ENCODE measurements around the gene EBF4. TPM values are rescaled to one million over a fixed set of nuclear protein-coding genes. Genes with fewer than 3 reads are reported as not detected.

EBF4 gene
- total RNA-seq, 2 experiments from 2014 or later: 0.27 to 0.64 TPM

DNA sequence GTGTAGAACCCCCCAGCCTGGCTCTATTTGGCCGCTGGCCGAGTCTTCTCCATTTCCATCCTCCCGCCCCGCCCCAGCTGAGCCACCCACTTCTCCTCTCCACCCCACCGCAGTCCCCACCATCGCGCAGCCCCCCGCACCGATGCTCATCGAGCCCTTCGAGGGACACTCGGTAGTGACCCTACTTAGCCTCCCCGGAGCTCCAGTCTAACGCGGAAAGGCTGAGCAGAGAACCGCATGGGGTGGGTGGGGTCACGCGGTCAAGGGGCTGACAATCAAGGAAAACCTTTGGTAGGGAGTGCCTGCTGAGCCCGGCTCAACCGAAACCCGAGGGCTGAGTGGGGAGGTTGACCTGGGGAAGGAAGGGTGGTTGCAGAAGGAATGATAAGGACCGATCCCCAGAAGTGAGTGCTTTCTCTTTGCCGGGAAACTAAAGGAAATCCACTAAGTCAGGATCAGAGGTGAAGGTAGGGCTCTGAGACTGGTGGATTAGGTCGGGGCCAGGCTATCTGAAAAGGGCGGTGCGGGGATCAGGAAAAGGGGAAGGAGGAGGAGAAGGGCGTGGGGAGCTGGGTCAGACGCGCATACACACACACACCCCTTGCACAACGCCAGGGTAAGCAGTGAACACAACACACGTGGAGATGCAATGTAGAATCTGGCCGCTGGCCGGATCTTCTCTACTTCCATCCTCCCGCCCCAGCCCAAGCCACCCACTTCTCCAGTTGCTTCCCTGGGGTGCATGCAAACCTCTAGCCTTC, 58.1 kb downstream of the EBF4 start:
- Mint-ChIP-seq H3K27ac (no peak overlapping the region), H3K36me3 (ENCODE audit: low read depth) (no peaks in the 10 kb centered on the region), H3K9me3 (no peaks in the 10 kb centered on the region), H3K4me1 (peaks cover 19% of the 10 kb centered on the region), H3K4me3 (peak overlapping the region; percentile 29), H3K27me3 (peaks cover 65% of the 10 kb centered on the region)
- ChIA-PET POLR2A (no interaction called here), CTCF (interaction anchor here (1.3 to 1.4 kb wide), 2 partner anchors 9 to 62 kb away, joined by 3 to 5 read pairs; no protein-coding TSS in a partner anchor)
- DNase-seq: peak; percentile 11

DNA sequence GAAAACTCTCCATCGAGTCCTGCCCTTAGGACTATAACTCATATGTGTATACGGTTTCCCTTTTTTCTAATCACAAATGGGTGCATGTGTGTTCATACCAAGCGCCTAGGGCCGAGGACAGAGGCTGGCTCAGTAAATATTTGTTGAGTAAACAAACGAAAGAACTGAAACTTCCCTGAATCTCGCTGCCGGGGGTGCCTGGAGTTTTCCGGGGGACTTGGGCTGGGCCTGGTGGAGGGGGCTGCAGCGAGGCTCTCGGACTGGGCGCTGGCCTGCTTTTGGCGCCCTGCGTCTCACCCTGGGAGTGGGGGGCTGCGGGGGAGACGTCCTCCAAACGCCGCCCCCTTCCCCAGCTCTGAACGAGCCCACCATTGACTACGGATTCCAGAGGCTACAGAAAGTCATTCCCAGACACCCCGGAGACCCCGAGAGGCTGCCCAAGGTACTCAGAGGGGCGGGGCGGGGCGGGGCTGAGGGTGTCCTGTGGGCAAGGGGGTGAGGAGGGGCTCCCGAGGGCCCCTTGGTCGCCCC, 58.8 kb downstream of the EBF4 start:
- H3K36me3 Mint-ChIP-seq (ENCODE audit: low read depth): no peaks in the 10 kb centered on the region
- no peak overlapping the region for H3K27ac Mint-ChIP-seq
- H3K4me1 Mint-ChIP-seq: peaks cover 19% of the 10 kb centered on the region
- DNase-seq: peak; percentile 5
- ChIA-PET CTCF (interaction anchor here (1.0 to 2.0 kb wide), 5 partner anchors 8 to 60 kb away, joined by 3 to 7 read pairs (median 5); no protein-coding TSS in a partner anchor), POLR2A (no interaction called here)
- no peak overlapping the region for H3K4me3 Mint-ChIP-seq
- H3K9me3 Mint-ChIP-seq: no peaks in the 10 kb centered on the region
- peaks cover 62% of the 10 kb centered on the region for H3K27me3 Mint-ChIP-seq

DNA sequence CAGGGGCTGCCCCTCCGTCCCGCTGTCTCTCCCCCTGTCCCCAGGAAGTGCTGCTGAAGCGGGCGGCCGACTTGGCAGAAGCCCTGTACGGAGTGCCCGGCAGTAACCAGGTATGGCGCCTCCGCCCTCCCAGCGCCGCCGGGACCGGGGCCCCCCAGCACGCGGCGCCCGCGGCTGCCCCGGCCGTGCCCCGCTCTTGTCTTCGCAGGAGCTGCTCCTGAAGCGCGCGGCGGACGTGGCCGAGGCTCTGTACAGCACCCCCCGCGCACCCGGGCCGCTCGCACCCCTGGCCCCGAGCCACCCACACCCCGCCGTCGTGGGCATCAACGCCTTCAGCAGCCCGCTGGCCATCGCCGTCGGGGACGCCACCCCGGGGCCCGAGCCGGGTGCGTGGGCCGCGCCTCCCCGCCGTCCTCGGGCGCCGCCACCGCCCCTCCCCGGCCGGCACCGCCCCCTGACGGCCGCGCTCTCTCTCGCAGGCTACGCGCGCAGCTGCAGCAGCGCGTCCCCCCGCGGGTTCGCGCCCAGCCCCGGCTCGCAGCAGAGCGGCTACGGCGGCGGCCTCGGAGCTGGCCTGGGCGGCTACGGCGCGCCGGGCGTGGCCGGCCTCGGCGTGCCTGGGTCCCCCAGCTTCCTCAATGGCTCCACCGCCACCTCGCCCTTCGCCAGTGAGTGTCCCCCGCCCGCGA, 59.4 kb downstream of the EBF4 start:
- no peak overlapping the region for H3K4me3 Mint-ChIP-seq

DNA sequence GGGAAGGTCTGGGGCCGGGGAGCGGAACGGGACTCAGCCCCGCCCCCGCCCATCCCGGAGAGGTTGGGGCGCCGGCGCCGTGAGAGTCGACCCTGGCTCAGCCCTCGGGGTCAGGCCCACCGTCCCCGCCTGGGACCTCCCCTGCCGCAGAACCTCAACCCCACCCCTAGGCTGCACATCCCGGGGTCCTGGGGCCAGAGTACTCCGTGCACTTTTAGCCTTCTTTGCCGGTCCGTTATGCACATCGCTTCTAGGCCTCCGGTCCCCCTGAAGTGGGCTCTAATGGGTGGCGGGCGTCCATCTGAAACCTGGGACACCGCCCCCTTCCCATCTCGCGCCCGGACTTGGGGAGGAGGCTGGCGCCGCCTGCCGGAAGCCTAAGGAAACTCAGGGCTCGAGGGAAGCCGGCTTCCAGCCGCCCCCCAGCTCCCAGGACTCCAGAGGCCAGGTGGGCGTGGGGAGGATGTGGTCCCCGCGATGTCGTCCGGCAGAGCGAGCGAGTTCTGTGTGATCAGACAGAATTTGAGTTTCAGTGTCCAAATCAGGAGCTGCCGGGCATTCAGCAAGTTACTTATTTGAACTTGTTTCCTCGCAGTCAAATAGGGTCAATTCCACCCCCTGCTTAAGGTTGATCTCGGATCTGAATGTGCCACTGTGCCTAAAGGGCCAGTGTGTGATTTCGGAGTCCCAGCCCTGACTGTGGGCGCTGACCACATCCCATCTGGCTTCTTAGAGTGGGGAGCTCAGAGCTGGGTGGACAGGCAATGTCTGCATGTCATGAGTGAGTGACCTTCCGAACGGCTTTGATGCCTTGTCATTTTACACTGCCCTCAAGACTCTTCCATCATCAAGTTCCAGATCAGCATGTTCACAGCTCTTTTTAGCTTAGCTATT, 60.2 kb downstream of the EBF4 start:
- POLR2A ChIA-PET: interaction anchor here (0.7 kb wide), 1 partner anchor 9 kb away, joined by 3 read pairs; no protein-coding TSS in a partner anchor
- Mint-ChIP-seq H3K27me3 (peaks cover 60% of the 10 kb centered on the region), H3K4me3 (peak overlapping the region; percentile 71), H3K27ac (peak overlapping the region; percentile 62), H3K36me3 (ENCODE audit: low read depth) (no peaks in the 10 kb centered on the region), H3K9me3 (no peaks in the 10 kb centered on the region), H3K4me1 (peaks cover 19% of the 10 kb centered on the region)
- CTCF ChIA-PET: interaction anchor here (0.7 to 4.1 kb wide), 15 partner anchors 9 to 99 kb away, joined by 3 to 16 read pairs (median 3); no protein-coding TSS in a partner anchor
- peak; percentile 42 for DNase-seq

More for the DNA sequence above, 59.4 kb downstream of the EBF4 start:
- peaks cover 19% of the 10 kb centered on the region for H3K4me1 Mint-ChIP-seq
- peak; percentile 43 for DNase-seq
- H3K9me3 Mint-ChIP-seq: no peaks in the 10 kb centered on the region
- no peak overlapping the region for H3K27ac Mint-ChIP-seq
- no peaks in the 10 kb centered on the region for H3K36me3 Mint-ChIP-seq (ENCODE audit: low read depth)
- H3K27me3 Mint-ChIP-seq: peaks cover 62% of the 10 kb centered on the region
- ChIA-PET CTCF (interaction anchor here (1.0 to 4.1 kb wide), 9 partner anchors 8 to 99 kb away, joined by 3 to 16 read pairs (median 5); no protein-coding TSS in a partner anchor), POLR2A (interaction anchor here (0.7 kb wide), 1 partner anchor 8 kb away, joined by 3 read pairs; no protein-coding TSS in a partner anchor)

DNA sequence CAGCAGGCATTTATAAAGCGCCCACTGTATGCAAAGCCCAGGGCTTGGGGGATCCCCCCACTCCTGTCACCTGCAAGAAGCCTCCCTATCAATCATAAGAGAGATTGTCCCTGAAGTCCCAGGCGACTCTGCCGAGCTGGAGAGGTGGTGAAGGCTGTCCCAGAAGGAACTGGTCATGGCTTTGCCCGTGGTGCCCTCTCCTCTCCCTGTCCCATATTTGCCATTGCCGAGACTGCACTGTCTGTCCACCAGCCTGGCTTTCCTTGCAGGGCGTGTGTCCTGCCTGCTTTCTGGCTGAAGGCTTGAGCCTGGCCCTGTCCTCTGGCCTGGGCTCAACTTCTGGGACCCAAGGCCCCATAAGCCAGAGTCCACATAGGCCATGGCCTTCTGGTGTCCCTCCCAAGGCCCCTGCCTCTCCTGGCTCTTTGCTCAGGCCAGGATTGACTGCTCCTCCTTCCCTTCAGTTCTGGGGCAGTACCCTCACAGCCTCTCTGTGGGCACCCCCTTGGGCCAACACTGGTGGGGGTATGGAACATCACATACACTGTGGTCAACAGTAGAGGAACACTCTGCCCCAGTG, 61.0 kb downstream of the EBF4 start:
- DNase-seq: no peak
- ChIA-PET POLR2A (no interaction called here), CTCF (interaction anchor here (0.7 to 4.1 kb wide), 13 partner anchors 10 to 98 kb away, joined by 3 to 16 read pairs (median 3); no protein-coding TSS in a partner anchor)
- Mint-ChIP-seq H3K4me1 (peaks cover 19% of the 10 kb centered on the region), H3K27ac (no peak overlapping the region), H3K27me3 (peaks cover 55% of the 10 kb centered on the region), H3K9me3 (no peaks in the 10 kb centered on the region), H3K4me3 (peak overlapping the region; percentile 37), H3K36me3 (ENCODE audit: low read depth) (no peaks in the 10 kb centered on the region)

DNA sequence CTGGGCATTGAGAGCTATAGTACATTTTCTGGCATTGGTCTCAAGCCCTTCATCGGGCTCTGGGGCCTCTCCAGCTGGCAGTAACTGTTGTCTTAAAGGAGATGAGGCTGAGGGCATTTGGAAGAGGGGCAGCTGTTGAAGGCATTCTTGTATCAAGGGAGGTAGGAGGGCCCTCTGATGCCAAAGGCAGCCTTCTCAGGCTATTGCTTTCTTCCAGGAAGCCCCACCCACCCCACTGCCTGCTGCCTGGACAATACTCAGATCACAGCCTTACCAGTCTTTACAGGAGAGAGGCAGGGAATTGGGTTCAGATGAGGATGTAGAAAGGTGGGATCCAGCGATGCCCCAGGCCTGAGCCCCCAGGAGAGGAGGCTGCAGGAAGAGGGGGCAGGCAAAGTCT, 61.8 kb downstream of the EBF4 start:
- CTCF ChIA-PET: interaction anchor here (1.1 to 4.1 kb wide), 2 partner anchors 13 to 46 kb away, joined by 3 to 16 read pairs; partner anchors contain the start of gene CPXM1
- Mint-ChIP-seq H3K36me3 (ENCODE audit: low read depth) (no peaks in the 10 kb centered on the region), H3K4me1 (peaks cover 19% of the 10 kb centered on the region), H3K27ac (no peak overlapping the region), H3K9me3 (no peaks in the 10 kb centered on the region), H3K4me3 (no peak overlapping the region), H3K27me3 (peaks cover 55% of the 10 kb centered on the region)
- DNase-seq: no peak
- POLR2A ChIA-PET: no interaction called here

DNA sequence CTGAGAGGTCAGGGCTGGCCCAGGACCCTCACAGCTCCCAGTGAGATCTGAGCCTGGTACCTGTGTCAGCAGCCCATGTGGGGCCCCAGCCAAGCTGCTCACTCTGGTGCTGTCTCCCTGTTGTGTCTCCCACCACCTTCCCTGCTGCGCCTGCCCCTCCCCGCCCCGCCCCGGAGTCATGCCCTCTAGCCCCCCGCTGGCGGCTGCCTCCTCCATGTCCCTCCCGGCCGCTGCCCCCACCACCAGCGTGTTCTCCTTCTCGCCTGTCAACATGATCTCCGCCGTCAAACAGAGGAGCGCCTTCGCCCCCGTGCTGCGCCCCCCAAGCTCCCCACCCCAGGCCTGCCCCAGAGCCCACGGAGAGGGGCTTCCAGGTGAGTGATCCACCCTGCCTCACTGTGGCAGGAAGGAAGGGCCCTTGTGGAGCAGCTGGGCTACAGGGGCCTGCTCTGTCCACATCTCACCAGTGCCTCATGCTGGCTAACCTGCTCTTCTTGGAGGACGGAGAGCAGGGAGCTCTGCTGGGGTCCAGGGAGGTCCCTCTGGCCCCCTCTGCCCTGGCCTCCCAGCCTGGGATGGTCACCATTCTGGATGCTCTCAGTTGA, 63.0 kb downstream of the EBF4 start:
- no peaks in the 10 kb centered on the region for H3K36me3 Mint-ChIP-seq (ENCODE audit: low read depth)
- H3K9me3 Mint-ChIP-seq: no peaks in the 10 kb centered on the region
- H3K4me1 Mint-ChIP-seq: peaks cover 15% of the 10 kb centered on the region
- POLR2A ChIA-PET: no interaction called here
- CTCF ChIA-PET: interaction anchor here (1.0 to 4.1 kb wide), 2 partner anchors 14 to 26 kb away, joined by 5 to 16 read pairs; no protein-coding TSS in a partner anchor
- DNase-seq: no peak
- no peak overlapping the region for H3K4me3 Mint-ChIP-seq
- H3K27me3 Mint-ChIP-seq: peaks cover 46% of the 10 kb centered on the region
- no peak overlapping the region for H3K27ac Mint-ChIP-seq

DNA sequence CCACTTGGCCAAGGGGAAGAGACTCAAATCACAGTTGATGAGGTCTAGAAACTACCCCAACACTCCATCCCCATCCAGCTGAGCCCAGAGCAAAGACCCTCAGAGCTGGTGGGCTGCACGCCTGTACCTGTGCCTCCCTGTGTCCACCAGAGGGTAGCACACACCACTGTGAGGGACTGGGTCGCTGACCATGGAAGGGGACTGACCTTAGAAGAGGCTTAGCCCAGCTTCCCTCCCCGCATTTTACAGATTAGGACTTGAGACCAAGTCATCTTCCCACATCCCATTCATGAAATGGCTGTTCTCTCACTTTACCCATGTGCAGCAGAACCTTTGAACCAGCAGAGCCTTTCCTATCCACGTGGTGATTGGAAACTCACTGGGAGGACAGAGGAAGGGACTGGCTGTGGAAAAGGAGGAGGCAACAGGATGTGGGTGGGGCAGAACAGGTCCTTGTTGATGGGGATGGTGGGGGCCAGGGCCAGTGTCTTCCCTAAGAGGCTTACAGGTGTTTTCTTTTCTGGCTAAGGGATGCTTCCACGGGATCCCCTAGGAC, 63.6 kb downstream of the EBF4 start:
- Mint-ChIP-seq H3K27ac (no peak overlapping the region), H3K9me3 (no peaks in the 10 kb centered on the region), H3K36me3 (ENCODE audit: low read depth) (no peaks in the 10 kb centered on the region), H3K4me1 (peaks cover 10% of the 10 kb centered on the region), H3K27me3 (peaks cover 40% of the 10 kb centered on the region), H3K4me3 (no peak overlapping the region)
- POLR2A ChIA-PET: no interaction called here
- CTCF ChIA-PET: interaction anchor here (1.0 kb wide), 1 partner anchor 27 kb away, joined by 5 read pairs; no protein-coding TSS in a partner anchor
- no peak for DNase-seq

DNA sequence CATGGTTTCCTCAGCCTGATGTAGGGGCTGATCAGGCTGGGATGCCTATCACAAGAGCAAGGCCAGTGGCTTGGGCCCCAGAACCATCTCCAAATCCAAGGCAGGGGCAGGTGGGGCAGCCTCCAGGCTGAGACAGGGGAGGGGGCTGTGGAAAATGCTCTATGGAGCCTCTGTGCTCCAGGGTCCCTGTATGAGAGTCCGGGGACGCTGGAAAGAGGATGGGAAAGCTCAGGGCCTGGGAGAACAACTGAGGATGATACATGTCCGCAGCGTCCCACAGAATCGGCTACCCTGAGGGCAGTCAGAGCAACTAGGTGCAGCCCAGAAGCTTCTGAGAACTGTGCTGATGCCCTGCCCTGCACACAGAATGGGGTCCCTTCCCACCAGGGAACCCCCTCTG, 64.4 kb downstream of the EBF4 start:
- Mint-ChIP-seq H3K4me1 (peaks cover 7% of the 10 kb centered on the region), H3K4me3 (no peak overlapping the region), H3K27me3 (peaks cover 36% of the 10 kb centered on the region), H3K36me3 (ENCODE audit: low read depth) (no peaks in the 10 kb centered on the region), H3K27ac (no peak overlapping the region), H3K9me3 (no peaks in the 10 kb centered on the region)
- ChIA-PET CTCF (interaction anchor here (1.2 kb wide), 1 partner anchor 68 kb away, joined by 3 read pairs; no protein-coding TSS in a partner anchor), POLR2A (no interaction called here)
- DNase-seq: no peak

DNA sequence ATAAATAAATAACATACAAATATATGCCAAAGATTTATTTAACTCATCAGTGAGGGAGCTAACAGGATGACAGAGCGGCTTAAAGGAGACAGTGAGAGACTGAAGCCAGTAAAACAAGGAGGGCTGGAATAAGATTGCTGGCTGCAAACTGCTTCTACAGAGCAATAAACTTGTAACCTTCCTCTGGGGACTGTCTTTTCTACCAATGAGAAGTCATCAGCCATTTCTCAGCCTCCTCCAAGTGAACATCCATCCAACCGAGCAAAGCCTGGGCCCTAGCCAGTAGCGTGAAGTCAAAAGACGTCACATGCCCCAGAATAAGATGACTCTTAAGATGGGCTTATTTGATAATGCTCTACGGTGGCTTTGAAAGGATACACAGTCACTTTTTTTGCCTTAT, 65.4 kb downstream of the EBF4 start:
- Mint-ChIP-seq H3K9me3 (no peaks in the 10 kb centered on the region), H3K4me1 (peaks cover 5% of the 10 kb centered on the region), H3K4me3 (no peak overlapping the region), H3K27ac (no peak overlapping the region), H3K36me3 (ENCODE audit: low read depth) (no peaks in the 10 kb centered on the region), H3K27me3 (peaks cover 32% of the 10 kb centered on the region)
- ChIA-PET CTCF (interaction anchor here (1.2 kb wide), 1 partner anchor 69 kb away, joined by 3 read pairs; no protein-coding TSS in a partner anchor), POLR2A (no interaction called here)
- no peak for DNase-seq

DNA sequence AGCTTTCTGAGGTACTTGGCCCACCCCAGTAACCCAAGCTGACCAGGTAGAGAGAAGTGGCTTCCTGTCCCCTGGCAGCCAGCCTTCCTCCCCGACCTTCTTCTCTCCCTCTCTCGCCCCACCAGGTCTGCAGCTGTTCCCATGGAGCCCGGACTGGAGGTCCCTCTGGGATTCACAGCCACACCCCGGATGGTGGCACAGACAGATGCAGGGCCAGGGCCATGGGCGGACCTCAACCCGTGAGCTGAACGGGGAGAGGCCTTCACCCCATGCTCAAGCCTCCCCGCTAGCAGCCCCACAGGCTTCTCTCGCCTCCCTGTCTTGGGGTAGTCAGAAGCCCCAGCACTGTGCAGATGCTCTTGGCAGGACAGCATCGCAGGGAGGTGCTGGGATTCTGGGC, 66.6 kb downstream of the EBF4 start:
- Mint-ChIP-seq H3K9me3 (no peaks in the 10 kb centered on the region), H3K4me3 (no peak overlapping the region), H3K27ac (no peak overlapping the region), H3K4me1 (no peaks in the 10 kb centered on the region), H3K36me3 (ENCODE audit: low read depth) (no peaks in the 10 kb centered on the region), H3K27me3 (peaks cover 26% of the 10 kb centered on the region)
- DNase-seq: no peak
- POLR2A ChIA-PET: no interaction called here
- CTCF ChIA-PET: interaction anchor here (0.6 kb wide), 1 partner anchor 1134 kb away, joined by 5 read pairs; no protein-coding TSS in a partner anchor

All from activated CD4-positive, alpha-beta T cell treated with anti-CD3 and anti-CD28 coated beads, Interleukin-2, amount 10 ng/mL, durations not matched to agents 7 days and 5 days (primary cell).